OCI-LY3 (cell line): Measurements from ENCODE around the gene AP3M1.

Experiments used
- CTCF ChIP-seq: fragments of 200-600, 300-600 bp; sonication (generic); IDR thresholded peaks from 2 replicates; pipeline ENCODE4 v1.5.1; 2014; ENCODE audit warnings: antibody characterized with exemption, low read length, low read depth
- EZH2phosphoT487 ChIP-seq: fragments of 200-600 bp; shearing (Covaris generic); IDR thresholded peaks from 2 replicates; pipeline ENCODE4 v1.6.1; 2018; ENCODE audit warnings: antibody characterized with exemption, mixed run types, low read depth

GRCh38 chr10:74139981-74140380 lies 10.6 kb downstream of the AP3M1 start:
- TF ChIP-seq CTCF (no peak), EZH2phosphoT487 (no peak)
